GM19328 (cell line): ENCODE results near the gene CYSTM1.

ENCODE experiments used
- ATAC-seq: cut with Tn5 transposase; IDR thresholded peaks from one replicate; pipeline ENCODE4 v1.9.1; 2021; ENCODE audit warnings: mild to moderate bottlenecking, moderate library complexity; ENCODE audit not compliant: unreplicated experiment

Gene CYSTM1

GRCh38 chr5:140205216-140205615, 30.2 kb downstream of the CYSTM1 start:
- ATAC-seq: no peak

GRCh38 chr5:140205952-140206351, 31.0 kb downstream of the CYSTM1 start:
- no peak for ATAC-seq

GRCh38 chr5:140207250-140207964, 32.4 kb downstream of the CYSTM1 start:
- ATAC-seq: no peak

- ATAC-seq: no peak
These were observed 33.1 kb downstream of the CYSTM1 start for GRCh38 chr5:140208065-140208464.

GRCh38 chr5:140213370-140213983, 38.5 kb downstream of the CYSTM1 start:
- no peak for ATAC-seq

GRCh38 chr5:140214831-140215230, 39.8 kb downstream of the CYSTM1 start:
- ATAC-seq: no peak

- ATAC-seq: no peak
These were observed 40.3 kb downstream of the CYSTM1 start for GRCh38 chr5:140215276-140215675.

GRCh38 chr5:140216478-140217074, 41.6 kb downstream of the CYSTM1 start:
- no peak for ATAC-seq

GRCh38 chr5:140217299-140218026, 42.5 kb downstream of the CYSTM1 start:
- ATAC-seq: no peak

GRCh38 chr5:140219068-140219991, 44.3 kb downstream of the CYSTM1 start:
- no peak for ATAC-seq

GRCh38 chr5:140220032-140220697, 45.2 kb downstream of the CYSTM1 start:
- no peak for ATAC-seq

- no peak for ATAC-seq
These were observed 45.7 kb downstream of the CYSTM1 start for GRCh38 chr5:140220698-140221064.

GRCh38 chr5:140221697-140222223, 46.8 kb downstream of the CYSTM1 start:
- no peak for ATAC-seq

GRCh38 chr5:140222416-140222815, 47.4 kb downstream of the CYSTM1 start:
- no peak for ATAC-seq

GRCh38 chr5:140223567-140223966, 48.6 kb downstream of the CYSTM1 start:
- no peak for ATAC-seq

- no peak for ATAC-seq
These were observed 49.7 kb downstream of the CYSTM1 start for GRCh38 chr5:140224658-140225057.

GRCh38 chr5:140225396-140225795, 50.4 kb downstream of the CYSTM1 start:
- ATAC-seq: no peak

- no peak for ATAC-seq
These were observed 52.1 kb downstream of the CYSTM1 start for GRCh38 chr5:140227046-140227445.

- no peak for ATAC-seq
These were observed 53.4 kb downstream of the CYSTM1 start for GRCh38 chr5:140228364-140228837.

- ATAC-seq: no peak
These were observed 55.4 kb downstream of the CYSTM1 start for GRCh38 chr5:140230373-140230772.
